Endothelial cell of umbilical vein (primary cell): ENCODE measurements around the gene CCDC88B.

ENCODE experiments used
- EZH2 ChIP-seq: IDR thresholded peaks from 2 replicates; pipeline ENCODE4 v1.6.1; 2012; ENCODE audit warnings: borderline replicate concordance, low read depth, mild to moderate bottlenecking, moderate library complexity, low read length, inconsistent platforms; ENCODE audit not compliant: severe bottlenecking
- FOS ChIP-seq: IDR thresholded peaks from 2 replicates; pipeline ENCODE4 v1.6.1; 2011; ENCODE audit warnings: mild to moderate bottlenecking, low read length, moderate library complexity, borderline replicate concordance; ENCODE audit not compliant: insufficient read depth
- GATA2 ChIP-seq: IDR thresholded peaks from 2 replicates; pipeline ENCODE4 v1.7.0; 2011; ENCODE audit warnings: low read depth, mild to moderate bottlenecking, moderate library complexity, mixed read lengths, low read length; ENCODE audit not compliant: insufficient read length, insufficient read depth
- JUN ChIP-seq: IDR thresholded peaks from 2 replicates; pipeline ENCODE4 v1.6.1; 2011; ENCODE audit warnings: borderline replicate concordance, low read depth; ENCODE audit not compliant: insufficient read length, insufficient read depth
- POLR2A ChIP-seq: IDR thresholded peaks from 2 replicates; pipeline ENCODE4 v1.6.1; 2012; ENCODE audit warnings: low read depth, mild to moderate bottlenecking, control low read depth, low read length
- POLR2AphosphoS5 ChIP-seq: IDR thresholded peaks from 2 replicates; pipeline ENCODE4 v1.6.1; 2012; ENCODE audit warnings: low read depth, mild to moderate bottlenecking, control low read depth, low read length, moderate library complexity; ENCODE audit not compliant: insufficient read depth
- TF ChIP-seq, protein P1 (sequence below), 2 donors: IDR thresholded peaks; 1 replicate in 1 of 2; 2 replicates in 1 of 2; pipeline ENCODE4 v1.5.1; 2011; ENCODE audit warnings: low read length in 2 of 2, mild to moderate bottlenecking in 2 of 2, moderate library complexity in 2 of 2, control low read depth in 1 of 2, inconsistent platforms in 1 of 2, low read depth in 1 of 2; ENCODE audit not compliant: insufficient read depth in 1 of 2; ENCODE audit errors: extremely low read depth in 1 of 2
- TF ChIP-seq, protein P2 (sequence below): IDR thresholded peaks from 2 replicates; pipeline ENCODE4 v1.6.1; 2011; ENCODE audit not compliant: insufficient read depth, insufficient read length

DNA sequence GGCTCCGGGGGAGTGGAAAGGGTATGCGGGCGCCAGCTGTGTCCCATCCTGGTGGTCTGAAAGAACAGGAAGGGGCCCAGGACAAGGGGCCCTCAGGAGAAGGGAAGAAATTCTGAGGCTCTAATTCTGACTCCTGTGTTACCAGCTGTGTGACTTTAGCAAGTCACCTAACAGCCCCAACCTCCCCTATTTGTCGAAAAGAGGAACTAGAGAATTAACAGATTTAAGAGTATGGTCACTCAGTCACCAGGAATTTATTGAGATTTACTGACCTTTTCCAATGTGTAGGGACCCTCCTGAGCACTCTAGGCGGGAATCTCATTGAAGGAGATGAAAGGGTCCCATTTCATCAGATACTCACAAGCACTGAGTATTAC, 33.6 kb downstream of the CCDC88B start:
- TF ChIP-seq, protein P1, sequence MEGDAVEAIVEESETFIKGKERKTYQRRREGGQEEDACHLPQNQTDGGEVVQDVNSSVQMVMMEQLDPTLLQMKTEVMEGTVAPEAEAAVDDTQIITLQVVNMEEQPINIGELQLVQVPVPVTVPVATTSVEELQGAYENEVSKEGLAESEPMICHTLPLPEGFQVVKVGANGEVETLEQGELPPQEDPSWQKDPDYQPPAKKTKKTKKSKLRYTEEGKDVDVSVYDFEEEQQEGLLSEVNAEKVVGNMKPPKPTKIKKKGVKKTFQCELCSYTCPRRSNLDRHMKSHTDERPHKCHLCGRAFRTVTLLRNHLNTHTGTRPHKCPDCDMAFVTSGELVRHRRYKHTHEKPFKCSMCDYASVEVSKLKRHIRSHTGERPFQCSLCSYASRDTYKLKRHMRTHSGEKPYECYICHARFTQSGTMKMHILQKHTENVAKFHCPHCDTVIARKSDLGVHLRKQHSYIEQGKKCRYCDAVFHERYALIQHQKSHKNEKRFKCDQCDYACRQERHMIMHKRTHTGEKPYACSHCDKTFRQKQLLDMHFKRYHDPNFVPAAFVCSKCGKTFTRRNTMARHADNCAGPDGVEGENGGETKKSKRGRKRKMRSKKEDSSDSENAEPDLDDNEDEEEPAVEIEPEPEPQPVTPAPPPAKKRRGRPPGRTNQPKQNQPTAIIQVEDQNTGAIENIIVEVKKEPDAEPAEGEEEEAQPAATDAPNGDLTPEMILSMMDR (IDR thresholded peaks at IDR 0.05; ENCODE audit: extremely low read depth in 1 of 2, insufficient read depth in 1 of 2, low read depth in 1 of 2, low read length in 2 of 2): no peak
- TF ChIP-seq EZH2 (no peak), POLR2A (no peak), FOS (no peak), POLR2AphosphoS5 (no peak), JUN (no peak), GATA2 (no peak)
- TF ChIP-seq, protein P2, sequence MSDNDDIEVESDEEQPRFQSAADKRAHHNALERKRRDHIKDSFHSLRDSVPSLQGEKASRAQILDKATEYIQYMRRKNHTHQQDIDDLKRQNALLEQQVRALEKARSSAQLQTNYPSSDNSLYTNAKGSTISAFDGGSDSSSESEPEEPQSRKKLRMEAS: no peak
